ENCODE results near the gene IL17RC.

The IL17RC gene

GRCh38 chr3:9883706-9884554 lies 33.0 kb upstream of the IL17RC start:
- Histone ChIP-seq H3K27me3 (replicated peaks) (no peaks in the 10 kb centered on the region), H3K36me3 (replicated peaks) (no peaks in the 10 kb centered on the region), H3K27ac (peak overlapping the region; percentile 82), H3K4me3 (ENCODE audit: low read depth, low read length) (no peak overlapping the region)
- in situ Hi-C loops (cut with HindIII; ENCODE audit: low pct_ligation_motif_present, low sequenced_read_pairs), result no loop called here
- DNase-seq, result peak; percentile 45
- TF ChIP-seq CTCF (IDR thresholded peaks at IDR 0.05; ENCODE audit: low read depth, low read length, missing control alignments), result no peak

- Histone ChIP-seq H3K36me3 (replicated peaks) (no peaks in the 10 kb centered on the region), H3K27me3 (replicated peaks) (no peaks in the 10 kb centered on the region), H3K4me3 (ENCODE audit: low read depth, low read length) (no peak overlapping the region), H3K27ac (peak overlapping the region; percentile 82)
- TF ChIP-seq CTCF (IDR thresholded peaks at IDR 0.05; ENCODE audit: low read depth, low read length, missing control alignments), result no peak
- DNase-seq, result peak; percentile 92
- in situ Hi-C loops (cut with HindIII; ENCODE audit: low pct_ligation_motif_present, low sequenced_read_pairs), result no loop called here
These were observed 32.2 kb upstream of the IL17RC start for GRCh38 chr3:9884555-9885165.

- Histone ChIP-seq H3K27ac (no peak overlapping the region), H3K36me3 (replicated peaks) (peaks cover 2% of the 10 kb centered on the region), H3K27me3 (replicated peaks) (no peaks in the 10 kb centered on the region), H3K4me3 (ENCODE audit: low read depth, low read length) (no peak overlapping the region)
- no peak for DNase-seq
- TF ChIP-seq CTCF (IDR thresholded peaks at IDR 0.05; ENCODE audit: low read depth, low read length, missing control alignments), result no peak
- in situ Hi-C loops (cut with HindIII; ENCODE audit: low pct_ligation_motif_present, low sequenced_read_pairs), result no loop called here
These were observed 30.6 kb upstream of the IL17RC start for GRCh38 chr3:9886328-9886727.

- Histone ChIP-seq H3K4me3 (ENCODE audit: low read depth, low read length) (no peak overlapping the region), H3K27me3 (replicated peaks) (no peaks in the 10 kb centered on the region), H3K36me3 (replicated peaks) (peaks cover 2% of the 10 kb centered on the region), H3K27ac (no peak overlapping the region)
- no peak for DNase-seq
- no peak for TF ChIP-seq CTCF (IDR thresholded peaks at IDR 0.05; ENCODE audit: low read depth, low read length, missing control alignments)
- in situ Hi-C loops (cut with HindIII; ENCODE audit: low pct_ligation_motif_present, low sequenced_read_pairs), result no loop called here
These were observed 29.4 kb upstream of the IL17RC start for GRCh38 chr3:9887480-9887879.

- no peak overlapping the region for H3K4me3 ChIP-seq (ENCODE audit: low read depth, low read length)
- no peak overlapping the region for H3K27ac ChIP-seq
- no peak for DNase-seq
- no peak for TF ChIP-seq CTCF (IDR thresholded peaks at IDR 0.05; ENCODE audit: low read depth, low read length, missing control alignments)
- H3K36me3 ChIP-seq (replicated peaks), result peaks cover 10% of the 10 kb centered on the region
- H3K27me3 ChIP-seq (replicated peaks), result no peaks in the 10 kb centered on the region
- in situ Hi-C loops (cut with HindIII; ENCODE audit: low pct_ligation_motif_present, low sequenced_read_pairs), result no loop called here
These were observed 28.4 kb upstream of the IL17RC start for GRCh38 chr3:9888540-9888939.

All from brain microvascular endothelial cell (primary cell).